NCI-H1417 treated with DMSO at 0.1 percent for 48 hours (cell line): ENCODE results near the gene OR7G3.

Experiments used
- DNase-seq: peaks from one replicate; lab custom pipeline; 2025; lab: John Stamatoyannopoulos, UW

The OR7G3 gene

GRCh38 chr19:9126900-9127405 lies at the start of gene OR7G3:
Gene OR7G3, minus strand, starts transcription at chr19:9126950. Its CDS starts 0 bp downstream, at chr19:9126950.
- no peak for DNase-seq

- no peak for DNase-seq
Observed at GRCh38 chr19:9175326-9175725, 48.6 kb upstream of the OR7G3 start.

- DNase-seq, result no peak
Observed at GRCh38 chr19:9171393-9171991, 44.7 kb upstream of the OR7G3 start.

GRCh38 chr19:9166846-9167245 lies 40.1 kb upstream of the OR7G3 start:
- no peak for DNase-seq

DNA sequence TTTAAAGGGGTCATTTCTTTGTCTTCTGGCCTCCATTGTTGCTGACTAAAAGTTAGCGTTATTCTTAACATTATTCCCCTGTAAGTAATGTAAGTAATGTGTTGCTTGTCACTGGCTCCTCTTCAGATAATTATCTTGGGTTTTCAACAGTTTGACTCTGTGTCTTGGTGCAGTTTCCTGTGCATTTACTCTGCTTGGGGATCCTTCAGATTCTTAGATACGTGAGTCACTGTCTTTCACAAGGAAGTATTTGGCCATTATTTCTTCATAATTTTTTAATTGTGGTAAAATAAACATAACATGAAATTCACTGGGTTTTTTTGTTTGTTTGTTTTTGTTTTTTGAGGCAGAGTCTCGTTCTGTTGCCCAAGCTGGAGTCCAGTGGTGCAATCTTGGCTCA lies 38.5 kb upstream of the OR7G3 start:
- no peak for DNase-seq

- no peak for DNase-seq
Observed at GRCh38 chr19:9161427-9161826, 34.7 kb upstream of the OR7G3 start.

GRCh38 chr19:9159891-9160290 lies 33.1 kb upstream of the OR7G3 start:
- no peak for DNase-seq

GRCh38 chr19:9156304-9156703 lies 29.6 kb upstream of the OR7G3 start:
- no peak for DNase-seq

DNA sequence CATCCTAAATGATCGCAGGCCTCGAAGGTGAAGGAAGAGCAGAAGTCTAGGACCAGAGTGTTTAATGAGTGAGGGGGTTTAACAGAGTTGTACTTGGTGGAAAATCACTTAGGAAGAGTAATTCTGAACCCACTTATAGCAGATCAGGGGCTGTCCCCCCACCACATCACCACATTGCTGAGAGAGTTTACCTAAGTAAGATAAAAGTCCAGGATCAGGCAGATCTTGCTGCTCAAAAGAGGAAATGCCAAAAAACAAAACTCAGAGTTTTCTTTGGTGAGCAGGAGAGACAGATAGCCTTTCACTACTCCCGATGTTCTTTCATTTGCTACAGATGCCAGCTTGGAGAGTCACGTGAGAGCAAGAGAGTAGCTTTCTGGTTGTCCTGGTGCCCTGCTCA lies 28.8 kb upstream of the OR7G3 start:
- no peak for DNase-seq

DNA sequence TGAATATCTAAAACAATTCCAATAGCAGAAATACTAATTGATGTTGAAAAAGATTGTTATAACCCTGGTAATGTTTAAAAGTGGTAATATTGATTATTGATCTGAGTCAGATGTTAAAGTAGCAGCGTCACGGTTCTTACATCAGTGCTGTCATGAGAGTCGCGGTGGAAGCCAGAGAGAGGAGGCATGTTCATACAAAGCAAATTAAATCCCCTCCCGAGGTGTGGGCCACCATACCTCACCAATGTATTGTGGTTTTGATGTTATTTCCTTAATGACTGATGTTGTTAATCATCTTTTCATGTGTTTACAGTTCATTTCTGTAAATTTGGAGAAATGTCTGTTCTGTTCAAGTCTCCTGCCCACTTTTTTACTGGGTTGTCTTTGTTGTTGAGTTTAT lies 24.6 kb upstream of the OR7G3 start:
- no peak for DNase-seq

DNA sequence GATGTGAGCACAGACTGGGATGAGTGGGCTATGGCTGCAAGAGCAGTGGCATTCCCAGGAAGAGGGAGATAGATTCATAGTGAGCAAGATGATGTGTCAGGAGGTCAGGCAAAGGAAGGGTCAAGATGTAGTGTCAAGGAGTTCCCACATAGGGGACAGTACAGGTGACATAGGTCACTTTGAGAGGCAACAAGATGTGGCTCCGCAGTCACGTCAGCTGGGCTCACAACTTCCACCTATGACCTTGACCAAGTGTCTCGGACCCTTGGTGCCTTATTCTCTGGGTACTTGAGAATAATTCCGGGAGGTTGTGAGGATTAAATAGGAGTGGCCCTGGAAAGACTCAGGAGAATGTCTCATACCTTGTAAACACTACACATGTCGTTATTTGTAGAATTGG lies 23.9 kb upstream of the OR7G3 start:
- no peak for DNase-seq

DNA sequence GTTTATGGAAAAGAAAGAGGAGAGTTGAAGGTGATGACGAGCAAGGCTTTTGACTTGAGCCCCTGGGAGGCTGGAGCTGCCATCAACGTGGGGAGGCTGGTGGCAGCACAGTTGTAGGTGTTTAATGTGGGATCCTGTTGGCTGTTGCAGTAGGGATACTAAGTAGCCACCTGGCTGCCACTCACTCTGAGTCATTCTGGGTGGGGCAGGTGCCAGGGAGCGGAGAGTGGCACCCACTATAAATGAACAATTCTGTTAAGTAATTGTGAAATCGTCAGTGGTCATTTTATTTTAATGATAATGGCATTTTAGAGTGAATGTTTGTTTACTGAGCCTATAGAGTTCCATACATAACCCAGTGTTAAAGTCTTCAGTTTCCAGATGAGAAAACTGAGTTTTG lies 23.2 kb upstream of the OR7G3 start:
- no peak for DNase-seq

GRCh38 chr19:9148697-9149096 lies 21.9 kb upstream of the OR7G3 start:
- no peak for DNase-seq

DNA sequence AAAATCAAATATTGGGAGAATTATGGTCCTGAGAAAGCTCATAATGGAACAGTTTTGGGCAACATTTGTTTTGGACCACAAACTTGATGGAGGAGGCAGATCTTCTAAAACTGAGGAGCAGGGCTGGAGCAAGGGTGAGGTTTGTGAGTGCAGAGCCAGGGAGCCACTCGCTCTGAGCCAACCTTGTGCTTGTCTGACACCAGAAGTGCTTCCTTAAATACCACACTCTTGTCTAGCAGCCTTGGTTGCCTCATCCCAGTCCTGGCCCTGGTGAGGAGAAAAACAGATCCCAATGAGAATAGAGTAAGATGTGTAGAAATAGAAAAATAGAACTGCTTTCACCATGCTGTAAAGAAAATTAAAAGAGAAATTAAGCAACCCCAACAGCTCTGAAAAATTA lies 20.1 kb upstream of the OR7G3 start:
- DNase-seq, result no peak

GRCh38 chr19:9144920-9145319 lies 18.2 kb upstream of the OR7G3 start:
- DNase-seq, result no peak

- peak; percentile 67 for DNase-seq
Observed at GRCh38 chr19:9140159-9140874, 13.6 kb upstream of the OR7G3 start, which contains the start of gene ZNF317. Gene ZNF317, plus strand, starts transcription at chr19:9140397. Its CDS starts 15,620 bp downstream, at chr19:9156017.

DNA sequence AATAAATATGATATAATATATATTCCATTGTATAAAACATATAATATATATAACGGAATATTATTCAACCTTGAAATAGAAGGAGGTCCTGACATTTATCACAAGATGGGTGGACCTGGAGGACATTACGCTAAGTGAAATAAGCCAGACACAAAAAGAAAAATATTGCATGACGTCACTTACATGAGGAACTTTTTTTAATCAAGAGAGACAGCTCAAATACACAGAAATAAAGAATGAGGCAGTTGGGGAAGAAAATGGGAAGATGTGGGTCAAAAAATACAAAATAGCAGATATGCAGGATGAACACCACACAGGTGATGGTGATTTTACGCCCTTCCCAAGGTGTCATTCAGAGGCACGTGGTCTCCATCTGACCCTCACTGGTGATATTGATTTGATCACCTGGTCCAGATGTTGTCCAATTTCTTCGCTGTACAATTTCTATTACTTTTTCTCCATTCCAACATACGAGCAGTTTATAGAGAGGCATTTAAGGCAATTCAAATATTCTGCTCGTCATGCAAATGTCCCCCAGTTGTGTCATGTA lies 12.9 kb upstream of the OR7G3 start:
- no peak for DNase-seq

DNA sequence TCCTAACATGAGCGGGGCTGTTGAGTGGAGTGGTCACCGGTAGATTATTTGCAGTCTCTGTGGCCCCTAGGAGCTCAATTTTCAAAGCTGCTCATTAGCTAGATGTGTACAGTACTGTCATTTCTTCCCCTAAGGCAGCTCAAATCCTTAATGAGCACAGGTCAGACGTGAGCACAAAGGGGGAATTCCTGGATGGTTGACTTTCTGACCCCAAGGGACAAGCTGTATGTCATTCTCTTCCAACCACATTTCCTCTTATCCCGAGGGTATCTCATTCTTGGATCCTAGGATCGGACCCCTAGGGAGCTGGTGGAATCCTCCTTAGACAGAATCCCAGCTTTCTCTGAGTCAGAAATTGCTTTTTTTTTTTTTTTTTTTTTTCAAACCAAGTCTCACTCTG lies 5.7 kb upstream of the OR7G3 start:
- no peak for DNase-seq

- no peak for DNase-seq
Observed at GRCh38 chr19:9130965-9131364, 4.2 kb upstream of the OR7G3 start.

- no peak for DNase-seq
Observed at GRCh38 chr19:9128171-9128570, 1.4 kb upstream of the OR7G3 start.

- DNase-seq, result no peak
Observed at GRCh38 chr19:9116547-9116946, 10.2 kb downstream of the OR7G3 start.

- no peak for DNase-seq
Observed at GRCh38 chr19:9115307-9115813, 11.4 kb downstream of the OR7G3 start, which contains the start of gene OR7G1. Gene OR7G1, minus strand, starts transcription at chr19:9115763. Its CDS starts 0 bp downstream, at chr19:9115763.

GRCh38 chr19:9109959-9110358 lies 16.8 kb downstream of the OR7G3 start:
- no peak for DNase-seq
